ENCODE results near the gene IER5L. TPM values are rescaled to one million over a fixed set of nuclear protein-coding genes. Genes with fewer than 3 reads are reported as not detected.

IER5L gene
- total RNA-seq, 4 donors from 2014 or later, result 4.7 to 10.6 (median 7.7) TPM

DNA sequence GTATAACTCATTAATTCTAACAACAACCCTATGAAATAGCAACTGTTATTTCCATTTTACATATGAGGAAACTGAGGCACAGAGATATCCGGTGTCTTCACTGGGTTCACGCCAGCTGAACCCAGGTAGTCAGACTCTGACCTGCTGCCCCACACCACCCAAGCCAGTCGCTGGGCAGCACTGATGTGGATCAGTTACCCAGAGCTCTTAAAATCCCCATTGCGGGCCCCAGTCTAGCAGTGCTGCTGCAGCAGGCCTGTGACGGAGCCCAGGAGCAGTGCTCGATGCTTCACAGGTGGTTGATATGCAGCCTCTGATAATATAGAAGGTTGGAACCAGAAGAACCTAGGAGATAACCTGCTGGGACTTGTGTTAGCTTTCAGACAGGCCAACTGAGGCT is 42.6 kb downstream of the IER5L start:
- TF ChIP-seq, protein P1, sequence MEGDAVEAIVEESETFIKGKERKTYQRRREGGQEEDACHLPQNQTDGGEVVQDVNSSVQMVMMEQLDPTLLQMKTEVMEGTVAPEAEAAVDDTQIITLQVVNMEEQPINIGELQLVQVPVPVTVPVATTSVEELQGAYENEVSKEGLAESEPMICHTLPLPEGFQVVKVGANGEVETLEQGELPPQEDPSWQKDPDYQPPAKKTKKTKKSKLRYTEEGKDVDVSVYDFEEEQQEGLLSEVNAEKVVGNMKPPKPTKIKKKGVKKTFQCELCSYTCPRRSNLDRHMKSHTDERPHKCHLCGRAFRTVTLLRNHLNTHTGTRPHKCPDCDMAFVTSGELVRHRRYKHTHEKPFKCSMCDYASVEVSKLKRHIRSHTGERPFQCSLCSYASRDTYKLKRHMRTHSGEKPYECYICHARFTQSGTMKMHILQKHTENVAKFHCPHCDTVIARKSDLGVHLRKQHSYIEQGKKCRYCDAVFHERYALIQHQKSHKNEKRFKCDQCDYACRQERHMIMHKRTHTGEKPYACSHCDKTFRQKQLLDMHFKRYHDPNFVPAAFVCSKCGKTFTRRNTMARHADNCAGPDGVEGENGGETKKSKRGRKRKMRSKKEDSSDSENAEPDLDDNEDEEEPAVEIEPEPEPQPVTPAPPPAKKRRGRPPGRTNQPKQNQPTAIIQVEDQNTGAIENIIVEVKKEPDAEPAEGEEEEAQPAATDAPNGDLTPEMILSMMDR (IDR thresholded peaks at IDR 0.05; ENCODE audit: low read depth), result no peak

DNA sequence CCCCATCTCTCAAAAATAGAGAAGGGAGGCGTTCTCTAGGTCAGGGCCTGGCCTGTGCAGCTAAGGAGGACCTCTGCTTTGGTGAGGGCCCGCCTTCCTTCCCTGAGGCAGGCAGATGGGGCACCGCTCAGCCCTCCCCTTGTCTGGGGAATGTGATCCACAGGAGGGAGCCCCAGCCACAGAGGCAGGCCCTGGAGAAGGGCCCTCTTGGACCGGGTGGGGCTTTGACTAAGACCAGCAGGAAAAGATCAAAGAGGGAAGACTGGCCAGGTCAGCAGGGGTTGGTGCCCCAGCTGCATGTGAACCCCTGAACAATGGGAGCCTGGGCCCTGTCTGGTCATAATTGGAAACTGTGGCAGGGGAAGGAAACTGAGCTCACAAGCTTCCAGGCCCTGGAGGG is 45.0 kb downstream of the IER5L start:
- TF ChIP-seq, protein P1 (IDR thresholded peaks at IDR 0.05; ENCODE audit: low read depth), result no peak

DNA sequence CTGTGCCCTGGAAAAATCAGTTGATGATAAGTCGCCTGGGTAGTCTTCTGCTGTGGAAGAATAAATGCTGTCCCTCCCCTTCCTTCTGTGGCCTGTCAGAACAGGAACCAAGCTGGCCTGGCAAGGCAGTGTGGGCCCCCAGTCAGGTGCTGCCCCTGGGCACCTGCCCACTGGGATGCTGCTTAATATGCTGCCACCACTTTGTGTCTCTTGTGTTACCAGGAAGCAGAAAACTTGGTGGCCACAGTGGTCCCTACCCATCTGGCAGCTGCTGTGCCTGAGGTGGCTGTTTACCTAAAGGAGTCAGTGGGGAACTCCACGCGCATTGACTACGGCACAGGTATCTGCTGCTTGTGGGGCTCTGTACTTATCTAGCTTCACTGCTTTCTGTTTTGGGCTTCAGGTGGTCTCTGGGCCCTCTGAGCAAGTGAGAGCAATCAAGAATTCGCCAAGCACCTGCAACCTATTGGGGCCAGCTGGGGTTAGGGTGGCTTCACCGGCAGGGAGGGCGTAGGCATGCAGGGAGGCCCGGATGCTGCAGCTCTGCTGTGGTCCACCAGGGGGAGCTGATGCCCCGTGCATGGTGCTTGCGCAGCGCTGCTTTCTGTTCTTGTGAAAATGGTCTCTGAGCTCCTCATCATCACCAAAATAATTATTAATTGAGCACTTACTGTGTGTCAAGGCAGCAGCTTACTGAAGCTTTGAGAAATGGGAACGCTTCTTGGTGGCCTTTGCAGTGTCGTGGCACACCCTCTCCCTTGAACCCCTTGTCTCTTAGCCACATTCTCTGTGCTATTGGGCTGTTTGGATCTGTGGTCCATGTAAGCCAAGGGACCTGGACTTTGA is 46.5 kb downstream of the IER5L start:
- TF ChIP-seq, protein P1 (IDR thresholded peaks at IDR 0.05; ENCODE audit: low read depth), result no peak

DNA sequence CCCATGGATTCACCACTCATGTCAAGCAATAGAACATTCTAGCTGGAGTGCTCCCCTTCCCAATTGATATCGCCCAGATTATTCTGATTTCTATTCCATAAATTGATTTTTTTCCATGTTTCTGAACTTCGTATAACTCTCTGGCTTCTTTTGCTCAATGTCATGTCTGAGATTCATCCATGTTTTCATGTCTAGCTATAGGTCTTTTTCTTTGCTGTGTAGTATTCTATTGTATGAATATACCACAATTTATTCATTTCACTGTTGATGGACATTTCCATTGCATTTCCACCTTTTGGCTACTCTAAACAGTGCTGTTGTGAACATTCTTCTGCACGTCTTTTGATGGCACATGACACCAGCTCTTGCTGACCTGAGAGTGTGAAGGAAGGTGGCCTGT is 47.3 kb downstream of the IER5L start:
- TF ChIP-seq, protein P1 (IDR thresholded peaks at IDR 0.05; ENCODE audit: low read depth), result no peak

DNA sequence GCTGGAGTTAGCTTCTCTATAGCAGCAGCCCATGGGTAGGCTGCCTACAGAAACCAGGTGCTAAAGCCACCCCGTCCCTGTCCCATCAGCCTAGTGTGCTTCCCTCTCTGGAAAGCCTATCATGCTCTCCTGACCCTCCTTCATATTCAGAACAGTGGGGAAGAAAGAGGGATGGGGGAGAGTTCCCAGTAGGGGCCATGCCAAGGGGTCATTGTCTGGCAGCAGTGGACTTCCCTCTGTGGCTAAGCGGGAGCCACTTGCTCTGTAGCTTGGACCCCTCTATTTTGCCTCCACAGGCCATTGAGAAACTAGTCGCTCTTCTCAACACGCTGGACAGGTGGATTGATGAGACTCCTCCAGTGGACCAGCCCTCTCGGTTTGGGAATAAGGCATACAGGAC is 49.4 kb downstream of the IER5L start:
- TF ChIP-seq, protein P1 (IDR thresholded peaks at IDR 0.05; ENCODE audit: low read depth), result no peak

DNA sequence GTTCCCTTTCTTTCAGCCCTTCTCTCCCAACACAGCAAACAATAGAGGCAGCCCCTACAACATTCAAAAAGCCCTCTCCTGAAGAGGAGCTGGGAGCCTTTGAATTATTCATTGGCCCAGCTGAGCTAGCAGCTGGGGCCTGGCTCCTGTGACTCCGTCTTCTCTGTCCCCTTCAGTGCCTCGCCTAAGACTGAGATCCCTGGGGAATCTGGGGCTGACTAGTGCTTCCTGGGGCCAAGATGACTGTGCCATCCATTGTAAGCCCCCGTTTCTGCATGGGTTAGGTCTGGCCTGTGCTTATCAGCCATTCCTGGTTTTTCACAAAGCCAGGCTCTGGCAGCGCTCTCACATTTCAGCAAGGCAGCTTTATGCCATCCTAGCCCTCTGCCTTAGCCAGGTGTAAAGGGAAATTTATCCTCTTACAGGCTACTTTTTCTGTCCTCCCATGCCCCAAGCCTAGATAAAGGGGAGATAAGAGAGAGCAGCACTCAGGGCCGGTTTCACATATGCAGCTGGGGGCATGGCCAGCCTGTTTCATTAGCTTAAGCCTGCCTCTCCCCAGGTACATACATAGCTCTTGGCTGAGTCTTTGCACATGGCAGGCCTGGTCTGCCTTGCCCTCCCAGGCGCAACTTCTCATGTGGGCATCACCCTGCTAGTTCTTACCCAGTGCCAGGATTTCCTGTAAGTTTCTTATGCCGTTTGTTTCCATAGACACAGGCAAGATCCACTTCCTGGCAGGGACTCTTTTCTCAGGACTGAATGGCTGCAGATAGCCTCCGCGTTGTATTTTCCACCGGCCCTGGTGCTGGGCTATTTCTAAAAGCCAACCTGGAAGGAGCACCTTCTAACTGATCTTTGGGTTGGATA is 51.1 kb downstream of the IER5L start:
- TF ChIP-seq, protein P1 (IDR thresholded peaks at IDR 0.05; ENCODE audit: low read depth), result no peak

Other genes with a start within 250 kb of the IER5L start
- gene DOLK, start 230.7 kb downstream of the IER5L start, total RNA-seq, result 10 to 100 TPM; 10.4 to 16.6 (median 11.5) TPM
- gene NUP188, start 230.6 kb downstream of the IER5L start, total RNA-seq, result 10 to 100 TPM; 21.1 to 62.9 (median 28.6) TPM
- gene SH3GLB2, start 149.9 kb downstream of the IER5L start, total RNA-seq, result 10 to 100 TPM; 24.8 to 74.8 (median 52.5) TPM
- gene MIGA2, start 141.6 kb downstream of the IER5L start, total RNA-seq, result 10 to 100 TPM in 2 of 4 donors, 1 to 10 TPM in 2; 8.8 to 50.5 (median 12.4) TPM
- gene DOLPP1, start 97.2 kb downstream of the IER5L start, total RNA-seq, result 1 to 10 TPM; 3.3 to 10.0 (median 5.0) TPM
- 100 to 1,000 TPM in 1 of 4 donors, 10 to 100 TPM in 3; 41.3 to 141 (median 68.7) TPM for gene CRAT, start 67.5 kb downstream of the IER5L start, total RNA-seq
- 10 to 100 TPM; 23.8 to 51.1 (median 34.4) TPM for gene PTPA, start 66.8 kb downstream of the IER5L start, total RNA-seq

Data from subcutaneous adipose tissue (tissue), 4 donors.